Astrocyte of the cerebellum (primary cell): ENCODE data around the gene PLSCR3.

Source experiments
- DNase-seq: peaks from one replicate; pipeline ENCODE4 v3.0.0-alpha.2; 2011; ENCODE audit warnings: low read depth
- H3K4me3 ChIP-seq: 2 replicates; pipeline ENCODE4 v1.5.1; 2011; ENCODE audit warnings: mild to moderate bottlenecking, low read depth, low read length, moderate library complexity
- CTCF ChIP-seq: IDR thresholded peaks from 2 replicates; pipeline ENCODE4 v1.5.1; 2012; ENCODE audit warnings: low read length, low read depth, moderate library complexity, mild to moderate bottlenecking; ENCODE audit errors: missing control alignments
- in situ Hi-C: cut with HindIII; loops from 2 replicates; pipeline ENCODE4 v1.10.0; 2017; ENCODE audit warnings: low sequenced_read_pairs

Gene PLSCR3

GRCh38 chr17:7347630-7348477, 46.5 kb downstream of the PLSCR3 start:
- no peak overlapping the region for H3K4me3 ChIP-seq
- in situ Hi-C loops = no loop called here
- TF ChIP-seq CTCF = no peak
- DNase-seq = no peak

GRCh38 chr17:7346761-7347614, 47.3 kb downstream of the PLSCR3 start:
- no peak for DNase-seq
- no peak overlapping the region for H3K4me3 ChIP-seq
- in situ Hi-C loops = no loop called here
- TF ChIP-seq CTCF = no peak

GRCh38 chr17:7343250-7343649, 51.1 kb downstream of the PLSCR3 start:
- DNase-seq = no peak
- no peak overlapping the region for H3K4me3 ChIP-seq
- no peak for TF ChIP-seq CTCF
- in situ Hi-C loops = no loop called here

GRCh38 chr17:7341842-7342241, 52.5 kb downstream of the PLSCR3 start:
- in situ Hi-C loops = no loop called here
- no peak for DNase-seq
- TF ChIP-seq CTCF = no peak
- no peak overlapping the region for H3K4me3 ChIP-seq

GRCh38 chr17:7340179-7340578, 54.1 kb downstream of the PLSCR3 start:
- TF ChIP-seq CTCF = no peak
- in situ Hi-C loops = no loop called here
- no peak overlapping the region for H3K4me3 ChIP-seq
- no peak for DNase-seq
